GM11168 (cell line): Measurements from ENCODE around the gene PRPSAP2.

Experiments used
- in situ Hi-C: fragments of 300-500 bp; cut with MboI; formaldehyde crosslinking; loops from one replicate; pipeline ENCODE4 v1.12.0; 2022; ENCODE audit warnings: low sequenced_read_pairs; ENCODE audit not compliant: unreplicated experiment

The PRPSAP2 gene

DNA sequence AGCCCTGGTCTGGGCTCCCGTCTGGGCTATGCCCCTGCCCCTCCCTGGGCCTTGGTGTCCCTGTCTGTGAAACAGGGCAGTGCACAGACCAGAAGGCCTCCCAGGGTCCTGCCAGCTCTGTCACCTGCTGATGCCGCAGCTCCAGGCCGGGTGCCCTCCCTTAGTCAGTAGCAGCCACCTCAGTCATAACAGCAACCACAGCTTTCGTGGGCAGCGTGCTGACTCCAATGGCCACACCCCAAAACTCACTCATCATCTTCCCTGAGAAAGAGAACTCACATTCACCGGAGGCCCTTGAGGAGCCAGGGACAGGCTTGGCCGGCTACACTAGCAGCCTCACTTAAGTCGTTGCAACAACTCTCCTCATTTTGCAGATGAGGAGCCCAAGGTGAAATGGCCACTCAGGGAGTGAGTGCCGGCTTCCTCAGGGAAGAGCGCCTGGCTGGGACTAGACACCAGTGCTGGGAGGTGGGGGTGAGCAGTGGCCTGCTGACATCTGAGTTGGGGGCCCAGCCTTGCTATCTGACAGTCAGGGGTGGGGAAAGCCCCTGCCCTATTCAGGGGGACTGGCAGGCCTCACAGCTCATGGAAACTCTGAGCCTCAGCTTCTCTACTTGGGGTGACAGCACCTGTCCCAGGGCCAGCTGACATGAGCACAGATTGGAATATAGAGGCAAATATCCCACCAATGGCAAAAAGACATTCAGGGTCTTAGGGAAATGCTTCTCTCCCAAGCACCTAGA lies 116.6 kb downstream of the PRPSAP2 start:
- in situ Hi-C loops: no loop called here

DNA sequence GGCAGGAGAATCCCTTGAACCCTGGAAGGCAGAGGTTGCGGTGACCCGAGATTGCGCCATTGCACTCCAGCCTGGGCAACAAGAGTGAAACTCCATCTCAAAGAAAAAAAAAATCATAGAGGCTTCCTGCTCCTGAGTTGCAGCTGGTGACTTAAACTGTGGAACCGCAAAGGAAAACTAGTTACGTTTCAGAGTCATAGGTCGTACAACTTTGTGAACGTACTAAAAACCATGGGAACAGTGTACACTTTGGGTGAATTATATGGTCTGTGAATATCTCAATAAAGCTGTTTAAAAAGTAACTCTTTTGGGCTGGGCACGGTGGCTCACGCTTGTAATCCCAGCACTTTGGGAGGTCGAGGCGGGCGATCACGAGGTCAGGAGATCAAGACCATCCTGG lies 117.7 kb downstream of the PRPSAP2 start:
- in situ Hi-C loops: no loop called here

DNA sequence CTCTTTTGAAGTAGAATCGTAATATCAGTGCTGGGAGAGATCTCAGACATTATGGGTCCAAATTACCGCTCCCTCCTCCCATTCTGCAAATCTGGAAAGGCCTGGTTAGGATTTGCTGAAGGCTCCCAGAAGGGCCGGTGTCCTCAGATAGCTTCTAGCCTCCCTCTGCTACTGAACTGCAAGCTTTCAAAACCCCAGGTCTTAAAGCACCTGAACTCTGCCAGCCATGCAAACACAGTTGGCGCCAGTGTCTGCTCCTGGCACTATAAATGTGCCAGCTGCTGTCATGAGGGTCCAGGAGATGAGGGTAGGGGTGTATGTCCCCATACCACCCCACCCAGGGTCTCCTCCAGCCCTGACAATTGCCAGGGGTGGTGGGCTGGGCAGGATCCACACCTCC lies 118.3 kb downstream of the PRPSAP2 start:
- in situ Hi-C loops: no loop called here

- in situ Hi-C loops: no loop called here
Observed at GRCh38 chr17:18977021-18977420, 119.1 kb downstream of the PRPSAP2 start.

DNA sequence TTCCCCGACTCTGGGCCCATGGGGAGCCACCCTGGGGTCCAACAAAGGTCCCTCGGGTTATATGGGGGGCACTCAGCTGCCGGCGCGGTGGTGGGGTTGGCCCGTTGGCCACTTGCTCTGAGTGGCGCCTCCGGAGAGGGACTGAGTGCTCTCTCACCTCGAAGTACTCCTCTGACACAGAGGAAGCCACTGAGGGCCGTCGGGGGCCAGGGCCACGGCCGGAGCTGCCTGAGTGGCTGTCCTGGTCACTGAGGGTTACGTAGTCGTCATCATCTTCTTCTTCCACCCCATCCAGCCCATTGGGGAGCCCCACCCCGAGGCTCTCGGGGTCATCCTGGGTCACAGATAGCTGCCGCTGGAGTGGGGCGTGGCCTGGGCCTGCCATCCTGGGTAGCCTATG lies 119.7 kb downstream of the PRPSAP2 start:
- in situ Hi-C loops: no loop called here

DNA sequence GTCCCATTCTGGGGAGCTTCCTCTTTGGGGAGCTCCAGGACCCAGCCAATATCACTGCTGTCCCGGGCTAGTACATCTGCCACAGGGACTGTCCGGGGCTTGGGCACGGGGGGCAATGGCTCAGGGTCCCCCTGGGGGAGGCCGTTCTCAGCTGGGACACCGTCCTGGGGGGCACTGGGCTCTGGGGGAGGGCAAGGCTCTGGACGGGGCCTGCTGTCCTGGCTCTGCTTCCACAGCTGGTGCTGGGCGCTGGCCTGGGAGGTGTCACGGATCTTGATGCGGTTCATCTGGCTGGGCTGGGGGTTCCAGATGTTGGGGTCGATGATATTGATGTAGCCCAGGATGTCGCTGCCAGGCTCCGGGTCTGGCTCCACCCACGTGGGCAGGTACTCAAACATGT lies 120.1 kb downstream of the PRPSAP2 start:
- in situ Hi-C loops: no loop called here

GRCh38 chr17:18978655-18979054 lies 120.7 kb downstream of the PRPSAP2 start:
- in situ Hi-C loops: no loop called here
